OCI-LY7 (cell line): ENCODE data around the gene SBNO1.

Experiments
- EZH2phosphoT487 ChIP-seq: fragments of 200-600 bp; sonication (generic); IDR thresholded peaks from 2 replicates; pipeline ENCODE4 v1.6.1; 2018; ENCODE audit warnings: low read depth, borderline replicate concordance, mild to moderate bottlenecking, mixed run types, antibody characterized with exemption, low read length, moderate library complexity, mixed read lengths
- TF ChIP-seq, protein P1 (sequence below): fragments of 200-600 bp; sonication (generic); conservative IDR thresholded peaks from 2 replicates; pipeline ENCODE4 v1.5.1; 2014; ENCODE audit warnings: mild to moderate bottlenecking, antibody characterized with exemption, low read length, moderate library complexity, mixed read lengths

GRCh38 chr12:123396543-123396942, 31.9 kb upstream of the SBNO1 start:
- TF ChIP-seq, protein P1, sequence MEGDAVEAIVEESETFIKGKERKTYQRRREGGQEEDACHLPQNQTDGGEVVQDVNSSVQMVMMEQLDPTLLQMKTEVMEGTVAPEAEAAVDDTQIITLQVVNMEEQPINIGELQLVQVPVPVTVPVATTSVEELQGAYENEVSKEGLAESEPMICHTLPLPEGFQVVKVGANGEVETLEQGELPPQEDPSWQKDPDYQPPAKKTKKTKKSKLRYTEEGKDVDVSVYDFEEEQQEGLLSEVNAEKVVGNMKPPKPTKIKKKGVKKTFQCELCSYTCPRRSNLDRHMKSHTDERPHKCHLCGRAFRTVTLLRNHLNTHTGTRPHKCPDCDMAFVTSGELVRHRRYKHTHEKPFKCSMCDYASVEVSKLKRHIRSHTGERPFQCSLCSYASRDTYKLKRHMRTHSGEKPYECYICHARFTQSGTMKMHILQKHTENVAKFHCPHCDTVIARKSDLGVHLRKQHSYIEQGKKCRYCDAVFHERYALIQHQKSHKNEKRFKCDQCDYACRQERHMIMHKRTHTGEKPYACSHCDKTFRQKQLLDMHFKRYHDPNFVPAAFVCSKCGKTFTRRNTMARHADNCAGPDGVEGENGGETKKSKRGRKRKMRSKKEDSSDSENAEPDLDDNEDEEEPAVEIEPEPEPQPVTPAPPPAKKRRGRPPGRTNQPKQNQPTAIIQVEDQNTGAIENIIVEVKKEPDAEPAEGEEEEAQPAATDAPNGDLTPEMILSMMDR = no peak
- TF ChIP-seq EZH2phosphoT487 = no peak
